ENCODE data around the gene UGT1A8.

- TF ChIP-seq CTCF (conservative IDR thresholded peaks at IDR 0.05; ENCODE audit: low read length) (no peak), EZH2phosphoT487 (IDR thresholded peaks at IDR 0.05; ENCODE audit: borderline replicate concordance) (no peak)
Measured at GRCh38 chr2:233758849-233759248, 141.4 kb downstream of the UGT1A8 start.
